ENCODE measurements around the gene FDPS.
"Not testable (repeated sequence)": the region's sequence is repeated elsewhere in the genome, so short reads cannot be mapped to it uniquely, and the experiment has no call there.

The FDPS gene

GRCh38 chr1:155320661-155321617, 12.3 kb downstream of the FDPS start, which contains the start of gene RUSC1:
RUSC1 (plus strand) TSS chr1:155320894; CDS start chr1:155321774, 880 bp downstream.
- peak; percentile 87 for DNase-seq

- DNase-seq: no peak
Observed at GRCh38 chr1:155321639-155322503, 13.2 kb downstream of the FDPS start.

GRCh38 chr1:155322571-155322952, 13.9 kb downstream of the FDPS start:
- peak; percentile 70 for DNase-seq

GRCh38 chr1:155322953-155323728, 14.5 kb downstream of the FDPS start:
- DNase-seq: peak; percentile 98

- DNase-seq: peak; percentile 91
Observed at GRCh38 chr1:155323729-155324036, 15.0 kb downstream of the FDPS start.

GRCh38 chr1:155324037-155324716, 15.5 kb downstream of the FDPS start:
- DNase-seq: peak; percentile 94

GRCh38 chr1:155324717-155325602, 16.3 kb downstream of the FDPS start:
- peak; percentile 80 for DNase-seq

GRCh38 chr1:155325603-155325893, 16.9 kb downstream of the FDPS start:
- DNase-seq: no peak

- no peak for DNase-seq
Observed at GRCh38 chr1:155326020-155326526, 17.4 kb downstream of the FDPS start.

- no peak for DNase-seq
Observed at GRCh38 chr1:155326631-155327037, 18.0 kb downstream of the FDPS start.

- DNase-seq: no peak
Observed at GRCh38 chr1:155327981-155328380, 19.3 kb downstream of the FDPS start.

GRCh38 chr1:155328856-155329255, 20.2 kb downstream of the FDPS start:
- DNase-seq: not testable (repeated sequence)

GRCh38 chr1:155329980-155330598, 21.4 kb downstream of the FDPS start:
- DNase-seq: peak; percentile 50

GRCh38 chr1:155334962-155335361, 26.3 kb downstream of the FDPS start:
- no peak for DNase-seq

GRCh38 chr1:155339515-155340097, 30.9 kb downstream of the FDPS start:
- DNase-seq: no peak

GRCh38 chr1:155342842-155343241, 34.2 kb downstream of the FDPS start:
- no peak for DNase-seq

GRCh38 chr1:155352631-155353030, 44.0 kb downstream of the FDPS start:
- DNase-seq: no peak

- DNase-seq: no peak
Observed at GRCh38 chr1:155360051-155360450, 51.4 kb downstream of the FDPS start.

Measured in activated CD8-positive, alpha-beta memory T cell treated with anti-CD3 and anti-CD28 coated beads, Interleukin-2, amount 50 U/mL, for 48 hours (primary cell).